Right atrium auricular region (tissue), 2 donors: Measurements from ENCODE around the gene BIRC2. TPM values are rescaled to one million over a fixed set of nuclear protein-coding genes. Genes with fewer than 3 reads are reported as not detected.

Source experiments
- DNase-seq: peaks from one replicate; pipeline ENCODE4 v3.0.0-alpha.2; 2019; ENCODE audit warnings: low spot score
- H3K27ac ChIP-seq, 2 donors: fragments of 200-600 bp; sonication (generic); 1 replicate in 1 of 2; 2 replicates in 1 of 2; pipeline ENCODE4 v1.5.1; 2016 to 2019
- H3K27me3 ChIP-seq, 2 donors: fragments of 200-600 bp; sonication (generic); one replicate each; pipeline versions ENCODE4 v1.5.1 to v1.6.0; 2017 to 2019
- H3K36me3 ChIP-seq: fragments of 200-600 bp; sonication (generic); one replicate; pipeline ENCODE4 v1.5.1; 2016
- H3K4me1 ChIP-seq, 2 donors: fragments of 200-600 bp; sonication (generic); one replicate each; pipeline versions ENCODE4 v1.5.1 to v1.6.0; 2017 to 2019
- H3K4me3 ChIP-seq, 2 donors: fragments of 200-600 bp; sonication (generic); 1 replicate in 1 of 2; 2 replicates in 1 of 2; pipeline ENCODE4 v1.5.1; 2017 to 2019; ENCODE audit warnings: mild to moderate bottlenecking in 1 of 2, moderate library complexity in 1 of 2
- H3K9me3 ChIP-seq, 2 donors: fragments of 200-600 bp; sonication (generic); one replicate each; pipeline ENCODE4 v1.5.1; 2019
- CTCF ChIP-seq, 2 donors: fragments of 200-600 bp; sonication (generic); IDR thresholded peaks; one replicate each; pipeline ENCODE4 v1.5.1; 2019; ENCODE audit warnings: antibody characterized with exemption in 2 of 2
- total RNA-seq, 2 donors: library from RNA; depleted of rRNA; stranded (reverse); fragments of >200 nt; gene quantifications; one replicate each; pipeline ENCODE4 v1.1.0, GENCODE V29; 2016

The BIRC2 gene
- total RNA-seq, 2 donors from 2014 or later, result 31.5 to 36.8 TPM

DNA sequence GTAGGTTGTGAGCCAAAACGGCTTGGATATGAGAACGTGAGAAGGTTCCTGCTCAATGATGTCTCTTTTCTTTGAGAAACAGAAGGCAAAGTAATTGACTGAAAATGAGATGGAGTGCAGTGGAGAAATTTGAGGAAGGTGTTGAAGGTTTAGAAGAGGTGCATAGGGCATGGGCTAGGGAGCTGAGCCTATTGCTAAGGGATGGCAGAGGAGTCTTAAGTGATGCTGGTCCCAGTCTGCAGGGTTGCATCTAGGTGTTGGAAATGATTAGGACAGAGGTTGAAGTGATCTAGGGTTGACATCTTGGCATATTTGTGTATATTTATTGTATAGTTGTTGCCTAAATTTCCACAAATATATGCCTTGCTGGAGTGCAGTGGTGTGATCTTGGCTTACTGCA, 27.5 kb upstream of the BIRC2 start:
- Histone ChIP-seq H3K4me3 (no peak overlapping the region), H3K36me3 (no peaks in the 10 kb centered on the region), H3K9me3 (no peaks in the 10 kb centered on the region), H3K27me3 (no peaks in the 10 kb centered on the region), H3K27ac (no peak overlapping the region), H3K4me1 (peaks cover 0 to 24% of the 10 kb centered on the region in 2 donors)
- TF ChIP-seq CTCF (IDR thresholded peaks at IDR 0.05), result no peak
- no peak for DNase-seq

- DNase-seq, result no peak
- no peaks in the 10 kb centered on the region for H3K27me3 ChIP-seq
- H3K4me3 ChIP-seq, result no peak overlapping the region
- H3K4me1 ChIP-seq, result peaks cover 0 to 24% of the 10 kb centered on the region in 2 donors
- no peaks in the 10 kb centered on the region for H3K9me3 ChIP-seq
- no peak for TF ChIP-seq CTCF (IDR thresholded peaks at IDR 0.05)
- no peaks in the 10 kb centered on the region for H3K36me3 ChIP-seq
- peak overlapping the region; percentile 63 to 70 for H3K27ac ChIP-seq
These were observed 26.8 kb upstream of the BIRC2 start for GRCh38 chr11:102320188-102320587.

DNA sequence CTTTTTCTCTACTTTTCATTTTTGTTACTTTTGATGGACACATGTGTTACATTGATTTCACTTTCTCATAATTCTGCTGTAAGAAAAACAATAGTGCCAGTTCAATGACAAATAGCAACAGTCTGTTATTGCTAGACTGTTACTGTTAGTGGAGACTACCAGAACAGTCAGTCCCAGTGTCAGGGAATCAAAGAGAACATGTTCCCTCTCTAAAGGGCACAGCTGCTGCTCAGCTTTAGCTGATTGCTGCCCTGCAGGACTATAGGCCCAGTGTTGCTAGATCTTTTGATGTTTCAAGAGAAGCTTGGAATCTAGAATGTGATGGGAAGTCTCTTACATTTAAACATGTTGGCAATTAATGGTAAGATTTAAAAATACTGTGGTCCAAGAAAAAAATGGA, 26.3 kb upstream of the BIRC2 start:
- Histone ChIP-seq H3K4me3 (no peak overlapping the region), H3K4me1 (peaks cover 0 to 24% of the 10 kb centered on the region in 2 donors), H3K36me3 (no peaks in the 10 kb centered on the region), H3K9me3 (no peaks in the 10 kb centered on the region), H3K27ac (peak overlapping the region; percentile 63 to 70), H3K27me3 (no peaks in the 10 kb centered on the region)
- TF ChIP-seq CTCF (IDR thresholded peaks at IDR 0.05), result no peak
- DNase-seq, result no peak

DNA sequence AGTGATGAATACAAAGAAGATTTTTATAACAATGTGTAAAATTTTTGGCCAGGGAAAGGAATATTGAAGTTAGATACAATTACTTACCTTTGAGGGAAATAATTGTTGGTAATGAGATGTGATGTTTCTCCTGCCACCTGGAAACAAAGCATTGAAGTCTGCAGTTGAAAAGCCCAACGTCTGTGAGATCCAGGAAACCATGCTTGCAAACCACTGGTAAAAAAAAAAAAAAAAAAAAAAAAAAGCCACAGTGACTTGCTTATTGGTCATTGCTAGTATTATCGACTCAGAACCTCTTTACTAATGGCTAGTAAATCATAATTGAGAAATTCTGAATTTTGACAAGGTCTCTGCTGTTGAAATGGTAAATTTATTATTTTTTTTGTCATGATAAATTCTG, 24.5 kb upstream of the BIRC2 start:
- TF ChIP-seq CTCF (IDR thresholded peaks at IDR 0.05), result no peak
- no peak overlapping the region for H3K4me3 ChIP-seq
- H3K9me3 ChIP-seq, result no peaks in the 10 kb centered on the region
- no peak overlapping the region for H3K27ac ChIP-seq
- H3K27me3 ChIP-seq, result no peaks in the 10 kb centered on the region
- no peaks in the 10 kb centered on the region for H3K36me3 ChIP-seq
- peaks cover 0 to 24% of the 10 kb centered on the region in 2 donors for H3K4me1 ChIP-seq
- DNase-seq, result no peak

DNA sequence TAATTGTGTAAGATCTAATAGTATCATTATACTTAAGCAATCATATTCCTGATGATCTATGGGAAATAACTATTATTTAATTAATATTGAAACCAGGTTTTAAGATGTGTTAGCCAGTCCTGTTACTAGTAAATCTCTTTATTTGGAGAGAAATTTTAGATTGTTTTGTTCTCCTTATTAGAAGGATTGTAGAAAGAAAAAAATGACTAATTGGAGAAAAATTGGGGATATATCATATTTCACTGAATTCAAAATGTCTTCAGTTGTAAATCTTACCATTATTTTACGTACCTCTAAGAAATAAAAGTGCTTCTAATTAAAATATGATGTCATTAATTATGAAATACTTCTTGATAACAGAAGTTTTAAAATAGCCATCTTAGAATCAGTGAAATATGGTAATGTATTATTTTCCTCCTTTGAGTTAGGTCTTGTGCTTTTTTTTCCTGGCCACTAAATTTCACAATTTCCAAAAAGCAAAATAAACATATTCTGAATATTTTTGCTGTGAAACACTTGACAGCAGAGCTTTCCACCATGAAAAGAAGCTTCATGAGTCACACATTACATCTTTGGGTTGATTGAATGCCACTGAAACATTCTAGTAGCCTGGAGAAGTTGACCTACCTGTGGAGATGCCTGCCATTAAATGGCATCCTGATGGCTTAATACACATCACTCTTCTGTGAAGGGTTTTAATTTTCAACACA, 23.3 kb upstream of the BIRC2 start:
- DNase-seq, result no peak
- no peak for TF ChIP-seq CTCF (IDR thresholded peaks at IDR 0.05)
- H3K4me1 ChIP-seq, result peaks cover 0 to 14% of the 10 kb centered on the region in 2 donors
- H3K36me3 ChIP-seq, result no peaks in the 10 kb centered on the region
- H3K27me3 ChIP-seq, result no peaks in the 10 kb centered on the region
- H3K27ac ChIP-seq, result peak overlapping the region in 1 of 2 donors; percentile 19
- H3K4me3 ChIP-seq, result no peak overlapping the region
- H3K9me3 ChIP-seq, result no peaks in the 10 kb centered on the region

DNA sequence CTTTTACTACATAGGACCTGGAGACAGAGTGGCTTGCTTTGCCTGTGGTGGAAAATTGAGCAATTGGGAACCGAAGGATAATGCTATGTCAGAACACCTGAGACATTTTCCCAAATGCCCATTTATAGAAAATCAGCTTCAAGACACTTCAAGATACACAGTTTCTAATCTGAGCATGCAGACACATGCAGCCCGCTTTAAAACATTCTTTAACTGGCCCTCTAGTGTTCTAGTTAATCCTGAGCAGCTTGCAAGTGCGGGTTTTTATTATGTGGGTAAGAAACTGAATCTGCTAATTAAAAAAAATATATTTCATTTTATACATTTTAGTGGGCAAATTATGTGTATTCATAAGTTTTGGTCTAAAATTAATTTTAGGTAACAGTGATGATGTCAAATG, 21.9 kb upstream of the BIRC2 start:
- H3K4me1 ChIP-seq, result peaks cover 0 to 12% of the 10 kb centered on the region in 2 donors
- no peaks in the 10 kb centered on the region for H3K36me3 ChIP-seq
- no peak overlapping the region for H3K27ac ChIP-seq
- H3K4me3 ChIP-seq, result no peak overlapping the region
- TF ChIP-seq CTCF (IDR thresholded peaks at IDR 0.05), result no peak
- H3K27me3 ChIP-seq, result no peaks in the 10 kb centered on the region
- H3K9me3 ChIP-seq, result no peaks in the 10 kb centered on the region
- no peak for DNase-seq
